Pancreas (tissue), 10 donors: ENCODE measurements around the gene DGCR8. TPM values are rescaled to one million over a fixed set of nuclear protein-coding genes. Genes with fewer than 3 reads are reported as not detected.

Source experiments
- ATAC-seq, 4 donors: fragments of 200-7000 bp; cut with Tn5 transposase; one replicate each; pipeline versions ENCODE4 v1.8.0 to v1.9.1; 2020; ENCODE audit warnings: mild to moderate bottlenecking in 4 of 4, moderate library complexity in 4 of 4
- DNase-seq, 6 donors: peaks; one replicate each; pipeline ENCODE4 v3.0.0-alpha.2; 2020
- FAIRE-seq: peaks from 2 replicates; lab custom pipeline; 2012; peaks lifted over from hg19 to GRCh38; lab: Jason Lieb, UNC
- H3K27ac ChIP-seq, 4 donors: fragments of 200-600 bp; sonication (generic); 1 replicate in 3 of 4; 2 replicates in 1 of 4; pipeline versions ENCODE4 v1.5.0 to v1.8.0; 2020
- H3K27me3 ChIP-seq, 4 donors: fragments of 200-600 bp; one replicate each; pipeline ENCODE4 v1.8.0; 2021
- H3K36me3 ChIP-seq, 3 donors: fragments of 200-600 bp; sonication (generic) in 1 of 3; one replicate each; pipeline versions ENCODE4 v1.5.0 to v1.8.0; 2020 to 2021
- H3K4me1 ChIP-seq, 3 donors: fragments of 200-600 bp; one replicate each; pipeline ENCODE4 v1.8.0; 2021
- H3K4me3 ChIP-seq, 4 donors: fragments of 200-600 bp; sonication (generic) in 2 of 4; one replicate each; pipeline versions ENCODE4 v1.5.0 to v1.8.0; 2020 to 2021
- H3K9me3 ChIP-seq, 4 donors: fragments of 200-600 bp; one replicate each; pipeline ENCODE4 v1.8.0; 2021
- WGBS, 2 donors: extraction: QIAGEN DNeasy Blood & Tissue Kit; methylation state at CpG; one replicate each; pipeline ENCODE4 v1.1.7; 2013; 5-methylcytosine and 5-hydroxymethylcytosine counted together
- intact Hi-C, 3 donors: fragments of 100-400 bp; cut with DNase I; formaldehyde crosslinking; loops; one replicate each; pipeline versions ENCODE4 v1.11.1 to v1.14.2; 2022
- polyA plus RNA-seq, 2 donors: library from polyadenylated mRNA; stranded (reverse); fragments of 200-250 nt; gene quantifications; one replicate each; pipeline ENCODE4 v1.2.3, GENCODE V29; 2013
- total RNA-seq, 6 donors: library from RNA; stranded (reverse); fragmentation: NEBNext Ultra II Directional in 4 of 6; extraction: Animal tissue kit (Norgen Biotek cat#: 25700) in 4 of 6; gene quantifications; one replicate each; pipeline versions ENCODE4 v1.2.1 to v1.2.4, GENCODE V29; 2021 to 2023
- TF ChIP-seq, protein P1 (sequence below), 4 donors: fragments of 200-600 bp; sonication (generic) in 3 of 4; IDR thresholded peaks; one replicate each; pipeline versions ENCODE4 v1.5.0 to v1.8.0; 2021; ENCODE audit warnings: antibody characterized with exemption in 4 of 4
- donor health status: healthy with polysubstance abuse.
- donor health status: DM: no; HTN: no; CAD: no; lungs with moderate emphysema.
- donor health status: DM: no; HTN: no; CAD: no.
- donor health status: control.
- donor health status: control.
- donor health status: Bipolar disorder and iron deficiency.
- donor health status: DM: yes; HTN: yes; CAD: no.
- donor health status: DM: no; HTN: no; CAD: no.
- donor health status: DM: no; HTN: no; CAD: no.
- donor health status: DM: yes; HTN: yes; CAD: no.

Gene DGCR8
- total and polyA plus RNA-seq, 8 donors, result 14.9 to 31.9 (median 18.9) TPM

DNA sequence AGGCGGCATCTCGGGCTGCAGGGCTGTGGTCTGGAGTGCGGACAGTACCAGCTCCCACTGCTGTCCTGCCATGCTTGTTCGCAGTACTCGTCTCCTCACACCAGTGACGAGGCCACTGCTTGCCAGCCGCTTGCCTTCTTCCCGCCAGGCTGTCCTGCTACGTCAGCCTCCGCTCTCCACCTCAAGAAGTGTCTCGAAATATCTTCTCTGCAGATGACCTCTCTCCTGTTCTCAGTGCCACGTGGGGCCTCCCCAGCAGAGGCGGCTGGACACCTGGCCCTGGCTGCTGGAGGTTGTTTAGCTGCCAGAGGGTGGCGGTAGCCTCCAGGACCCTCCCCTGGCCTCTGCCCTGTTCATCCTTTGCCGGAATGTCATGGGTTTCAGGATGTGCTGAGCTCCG lies 73.9 kb downstream of the DGCR8 start:
- H3K27ac ChIP-seq, result no peak overlapping the region
- H3K36me3 ChIP-seq, result no peaks in the 10 kb centered on the region
- no peak for DNase-seq
- 59 to 67% methylated on average over 16 of the region's 16 CpGs for WGBS, 2 donors
- no peak overlapping the region for H3K4me3 ChIP-seq
- intact Hi-C loops, result loop anchor here in 1 of 3 donors (10.0 kb wide), 2 partner anchors 81 to 131 kb away; no protein-coding TSS in a partner anchor
- TF ChIP-seq, protein P1, sequence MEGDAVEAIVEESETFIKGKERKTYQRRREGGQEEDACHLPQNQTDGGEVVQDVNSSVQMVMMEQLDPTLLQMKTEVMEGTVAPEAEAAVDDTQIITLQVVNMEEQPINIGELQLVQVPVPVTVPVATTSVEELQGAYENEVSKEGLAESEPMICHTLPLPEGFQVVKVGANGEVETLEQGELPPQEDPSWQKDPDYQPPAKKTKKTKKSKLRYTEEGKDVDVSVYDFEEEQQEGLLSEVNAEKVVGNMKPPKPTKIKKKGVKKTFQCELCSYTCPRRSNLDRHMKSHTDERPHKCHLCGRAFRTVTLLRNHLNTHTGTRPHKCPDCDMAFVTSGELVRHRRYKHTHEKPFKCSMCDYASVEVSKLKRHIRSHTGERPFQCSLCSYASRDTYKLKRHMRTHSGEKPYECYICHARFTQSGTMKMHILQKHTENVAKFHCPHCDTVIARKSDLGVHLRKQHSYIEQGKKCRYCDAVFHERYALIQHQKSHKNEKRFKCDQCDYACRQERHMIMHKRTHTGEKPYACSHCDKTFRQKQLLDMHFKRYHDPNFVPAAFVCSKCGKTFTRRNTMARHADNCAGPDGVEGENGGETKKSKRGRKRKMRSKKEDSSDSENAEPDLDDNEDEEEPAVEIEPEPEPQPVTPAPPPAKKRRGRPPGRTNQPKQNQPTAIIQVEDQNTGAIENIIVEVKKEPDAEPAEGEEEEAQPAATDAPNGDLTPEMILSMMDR (IDR thresholded peaks at IDR 0.05), result no peak
- no peaks in the 10 kb centered on the region for H3K9me3 ChIP-seq
- no peaks in the 10 kb centered on the region for H3K27me3 ChIP-seq
- FAIRE-seq, result no peak
- no peaks in the 10 kb centered on the region for H3K4me1 ChIP-seq
- no peak for ATAC-seq

DNA sequence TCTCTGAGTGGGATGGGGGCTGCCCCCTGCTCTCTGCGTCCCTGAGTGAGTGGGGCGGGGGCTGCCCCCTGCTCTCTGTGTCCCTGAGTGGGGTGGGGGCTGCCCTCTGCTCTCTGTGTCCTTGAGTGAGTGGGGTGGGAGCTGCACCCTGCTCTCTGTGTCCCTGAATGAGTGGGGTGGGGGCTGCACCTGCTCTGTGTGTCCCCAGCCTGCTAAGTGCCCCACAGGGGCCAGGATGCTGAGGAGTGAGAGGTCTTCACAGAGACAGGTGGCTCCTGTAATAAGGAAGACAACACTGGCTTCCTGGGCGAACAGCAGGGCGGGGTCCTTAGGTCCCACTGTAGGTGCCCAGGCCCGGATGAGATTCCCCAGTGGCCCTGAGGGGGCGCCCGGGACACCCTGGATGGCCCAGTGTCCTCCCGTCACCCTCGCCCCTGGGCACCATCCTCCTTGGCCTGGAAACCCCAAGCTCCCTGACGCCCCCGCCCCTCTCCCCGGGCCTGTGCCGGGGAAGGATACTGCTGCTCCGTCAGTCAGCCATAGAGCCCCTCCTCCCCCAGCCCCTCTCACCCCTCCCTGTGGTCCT lies 74.7 kb downstream of the DGCR8 start:
- intact Hi-C loops, result loop anchor here in 2 of 3 donors (5.0 to 10.0 kb wide), 3 partner anchors 80 to 130 kb away; no protein-coding TSS in a partner anchor
- Histone ChIP-seq H3K27ac (no peak overlapping the region), H3K4me1 (no peaks in the 10 kb centered on the region), H3K27me3 (no peaks in the 10 kb centered on the region), H3K4me3 (no peak overlapping the region), H3K9me3 (no peaks in the 10 kb centered on the region), H3K36me3 (no peaks in the 10 kb centered on the region)
- TF ChIP-seq, protein P1 (IDR thresholded peaks at IDR 0.05), result no peak
- no peak for DNase-seq
- FAIRE-seq, result no peak
- ATAC-seq, result peak in 2 of 4 donors; percentile 10 to 11
- 39 to 41% methylated on average over 6 to 14 of the region's 14 CpGs for WGBS, 2 donors

DNA sequence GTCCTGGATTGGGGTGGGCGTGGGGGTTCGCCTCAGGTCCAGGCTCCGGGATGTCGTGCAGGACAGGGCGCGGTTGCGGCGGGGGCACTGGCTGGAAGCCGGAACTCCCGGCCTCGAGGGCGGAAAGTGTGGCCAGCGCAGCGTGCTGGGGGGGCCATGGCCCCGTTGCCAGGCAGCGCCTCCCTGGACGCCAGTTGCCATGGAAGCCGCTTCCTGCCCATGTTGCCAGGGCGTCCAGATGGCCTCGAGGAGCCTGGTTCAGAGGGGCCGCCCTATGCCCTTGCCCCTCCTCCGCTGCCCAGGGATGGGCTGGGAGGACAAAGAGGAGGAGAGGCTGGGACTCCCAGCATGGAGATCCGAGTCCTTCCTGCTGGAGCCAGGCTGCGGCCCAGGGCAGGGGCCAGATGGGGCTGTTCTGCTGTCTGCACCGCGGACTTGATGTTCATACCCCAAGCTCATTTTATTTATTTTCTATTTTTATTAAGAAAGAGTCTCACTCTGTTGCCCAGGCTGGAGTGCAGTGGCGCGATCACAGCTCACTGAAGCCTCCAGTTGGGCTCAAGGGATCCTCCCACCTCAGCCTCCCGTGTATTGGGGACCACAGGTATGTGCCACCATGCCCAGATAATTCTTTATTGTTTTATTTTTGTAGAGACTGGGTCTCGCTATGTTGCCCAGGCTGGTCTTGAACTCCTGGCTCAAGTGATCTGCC lies 75.4 kb downstream of the DGCR8 start:
- 50 to 63% methylated on average over 29 to 30 of the region's 30 CpGs for WGBS, 2 donors
- no peak overlapping the region for H3K4me3 ChIP-seq
- no peaks in the 10 kb centered on the region for H3K9me3 ChIP-seq
- DNase-seq (peak in 1 of 6 donors; percentile 29), FAIRE-seq (no peak), ATAC-seq (peak in 2 of 4 donors; percentile 65 to 71)
- intact Hi-C loops, result loop anchor here (2.0 to 10.0 kb wide), 4 partner anchors 79 to 129 kb away; no protein-coding TSS in a partner anchor
- no peaks in the 10 kb centered on the region for H3K36me3 ChIP-seq
- H3K27ac ChIP-seq, result no peak overlapping the region
- H3K27me3 ChIP-seq, result no peaks in the 10 kb centered on the region
- no peaks in the 10 kb centered on the region for H3K4me1 ChIP-seq
- TF ChIP-seq, protein P1 (IDR thresholded peaks at IDR 0.05), result no peak

DNA sequence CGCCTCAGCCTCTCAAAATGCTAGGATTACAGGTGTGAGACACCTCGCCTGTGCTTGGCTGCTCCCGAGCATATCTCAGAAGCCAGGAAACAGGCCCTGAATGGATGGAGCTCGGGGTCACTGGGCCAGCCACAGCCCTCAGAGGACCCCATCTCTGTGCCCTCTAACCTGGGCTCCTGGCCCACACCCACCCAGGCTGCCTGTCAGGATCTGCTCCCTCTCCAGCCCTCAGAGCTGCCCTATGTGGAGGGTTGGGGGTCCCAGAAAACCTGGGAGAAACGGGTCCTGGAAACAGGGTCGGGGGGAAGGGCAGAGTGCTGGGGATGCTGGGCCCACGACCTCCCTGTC lies 76.0 kb downstream of the DGCR8 start:
- WGBS, 2 donors, result 45 to 59% methylated on average over 7 of the region's 7 CpGs
- ATAC-seq (no peak), FAIRE-seq (no peak), DNase-seq (no peak)
- Histone ChIP-seq H3K27me3 (no peaks in the 10 kb centered on the region), H3K36me3 (no peaks in the 10 kb centered on the region), H3K4me3 (no peak overlapping the region), H3K27ac (no peak overlapping the region), H3K9me3 (no peaks in the 10 kb centered on the region), H3K4me1 (no peaks in the 10 kb centered on the region)
- intact Hi-C loops, result loop anchor here (2.0 to 10.0 kb wide), 4 partner anchors 79 to 129 kb away; no protein-coding TSS in a partner anchor
- TF ChIP-seq, protein P1 (IDR thresholded peaks at IDR 0.05), result no peak
